Osteoblast (primary cell): ENCODE results near the gene MSL1. TPM values are rescaled to one million over a fixed set of nuclear protein-coding genes. Genes with fewer than 3 reads are reported as not detected.
"Not testable (repeated sequence)": the region's sequence is repeated elsewhere in the genome, so short reads cannot be mapped to it uniquely, and the experiment has no call there.

Source experiments
- DNase-seq: peaks from one replicate; pipeline ENCODE4 v3.0.0; 2011; ENCODE audit warnings: low spot score, mixed read lengths; ENCODE audit not compliant: insufficient read length; ENCODE audit errors: missing footprints
- H2AFZ ChIP-seq: 2 replicates; pipeline ENCODE4 v1.6.0; 2011; ENCODE audit warnings: mild to moderate bottlenecking, low read length
- H3K27ac ChIP-seq: 2 replicates; pipeline ENCODE4 v1.5.1; 2011; ENCODE audit warnings: mild to moderate bottlenecking, low read depth, low read length, moderate library complexity
- H3K27me3 ChIP-seq: 2 replicates; pipeline ENCODE4 v1.6.0; 2012; ENCODE audit warnings: mild to moderate bottlenecking, control low read depth, inconsistent platforms, low read length, moderate library complexity; ENCODE audit not compliant: insufficient read depth
- H3K36me3 ChIP-seq: 2 replicates; pipeline ENCODE4 v1.5.1; 2011; ENCODE audit warnings: mild to moderate bottlenecking, low read length, control low read depth, moderate library complexity; ENCODE audit not compliant: insufficient read depth
- H3K4me1 ChIP-seq: 2 replicates; pipeline ENCODE4 v1.5.1; 2011; ENCODE audit warnings: mild to moderate bottlenecking, low read length, control low read depth, moderate library complexity; ENCODE audit not compliant: insufficient read depth
- H3K4me2 ChIP-seq: 2 replicates; pipeline ENCODE4 v1.6.0; 2011; ENCODE audit warnings: mild to moderate bottlenecking, low read length; ENCODE audit not compliant: insufficient read depth
- H3K4me3 ChIP-seq: fragments of 200-600 bp; sonication (generic); 3 replicates; pipeline ENCODE4 v1.5.1; 2012; ENCODE audit warnings: mild to moderate bottlenecking, low read length, inconsistent platforms; ENCODE audit not compliant: insufficient read depth
- H3K79me2 ChIP-seq: 2 replicates; pipeline ENCODE4 v1.6.0; 2012; ENCODE audit warnings: mild to moderate bottlenecking, low read length, control low read depth, inconsistent platforms; ENCODE audit not compliant: insufficient read depth
- H3K9me3 ChIP-seq: 2 replicates; pipeline ENCODE4 v1.5.1; 2011; ENCODE audit warnings: low read depth, low read length, control low read depth
- H4K20me1 ChIP-seq: 2 replicates; pipeline ENCODE4 v1.6.0; 2012; ENCODE audit warnings: mild to moderate bottlenecking, low read length, control low read depth; ENCODE audit not compliant: insufficient read depth
- CTCF ChIP-seq: IDR thresholded peaks from 2 replicates; pipeline ENCODE4 v1.5.1; 2011; ENCODE audit warnings: mild to moderate bottlenecking, low read depth, low read length, moderate library complexity; ENCODE audit errors: extremely low read depth
- total RNA-seq: library from RNA; depleted of rRNA; stranded (reverse); fragments of >200 nt; gene quantifications from 2 replicates; pipeline ENCODE4 v1.2.3, GENCODE V29; 2012

Gene MSL1
- total RNA-seq, 1 donor: 60.1 TPM

- Histone ChIP-seq H2AFZ (no peak overlapping the region), H3K9me3 (no peaks in the 10 kb centered on the region), H4K20me1 (peaks cover 22% of the 10 kb centered on the region), H3K27me3 (no peaks in the 10 kb centered on the region), H3K4me2 (no peak overlapping the region), H3K36me3 (peaks cover 95% of the 10 kb centered on the region), H3K4me3 (no peak overlapping the region), H3K79me2 (peaks cover 83% of the 10 kb centered on the region), H3K27ac (peak overlapping the region; percentile 31), H3K4me1 (no peaks in the 10 kb centered on the region)
- no peak for DNase-seq
- TF ChIP-seq CTCF: no peak
Measured at GRCh38 chr17:40130352-40131042, 8.7 kb downstream of the MSL1 start.

- peaks cover 7% of the 10 kb centered on the region for H4K20me1 ChIP-seq
- H3K27ac ChIP-seq: no peak overlapping the region
- H3K9me3 ChIP-seq: no peaks in the 10 kb centered on the region
- no peak for DNase-seq
- H3K4me2 ChIP-seq: no peak overlapping the region
- no peak overlapping the region for H2AFZ ChIP-seq
- TF ChIP-seq CTCF: no peak
- H3K4me3 ChIP-seq: no peak overlapping the region
- peaks cover 82% of the 10 kb centered on the region for H3K36me3 ChIP-seq
- peaks cover 4% of the 10 kb centered on the region for H3K4me1 ChIP-seq
- peaks cover 79% of the 10 kb centered on the region for H3K79me2 ChIP-seq
- H3K27me3 ChIP-seq: no peaks in the 10 kb centered on the region
Measured at GRCh38 chr17:40134184-40134583, 12.4 kb downstream of the MSL1 start.

GRCh38 chr17:40135817-40136216 lies 14.0 kb downstream of the MSL1 start:
- Histone ChIP-seq H3K27ac (no peak overlapping the region), H2AFZ (no peak overlapping the region), H3K36me3 (peaks cover 65% of the 10 kb centered on the region), H3K4me1 (peaks cover 11% of the 10 kb centered on the region), H4K20me1 (peaks cover under 1% of the 10 kb centered on the region), H3K27me3 (no peaks in the 10 kb centered on the region), H3K4me3 (no peak overlapping the region), H3K79me2 (peaks cover 66% of the 10 kb centered on the region), H3K9me3 (no peaks in the 10 kb centered on the region), H3K4me2 (no peak overlapping the region)
- no peak for TF ChIP-seq CTCF
- no peak for DNase-seq

- Histone ChIP-seq H3K79me2 (peaks cover 60% of the 10 kb centered on the region), H3K4me1 (peaks cover 20% of the 10 kb centered on the region), H3K36me3 (peaks cover 40% of the 10 kb centered on the region), H2AFZ (peak overlapping the region; percentile 79), H4K20me1 (no peaks in the 10 kb centered on the region), H3K27ac (peak overlapping the region; percentile 85), H3K27me3 (no peaks in the 10 kb centered on the region), H3K9me3 (no peaks in the 10 kb centered on the region), H3K4me2 (peak overlapping the region; percentile 86), H3K4me3 (peak overlapping the region; percentile 73)
- DNase-seq: no peak
- TF ChIP-seq CTCF: no peak
Measured at GRCh38 chr17:40139566-40140058, 17.8 kb downstream of the MSL1 start.

GRCh38 chr17:40143166-40143565 lies 21.4 kb downstream of the MSL1 start:
- DNase-seq: not testable (repeated sequence)

More at GRCh38 chr17:40143166-40143565, 21.4 kb downstream of the MSL1 start:
- H3K4me3 ChIP-seq, H3K9me3 ChIP-seq, H3K4me2 ChIP-seq, H2AFZ ChIP-seq, H3K27me3 ChIP-seq, H3K27ac ChIP-seq: not testable (repeated sequence)
- Histone ChIP-seq H4K20me1 (peaks cover 12% of the 10 kb centered on the region), H3K36me3 (peaks cover 37% of the 10 kb centered on the region), H3K79me2 (peaks cover 59% of the 10 kb centered on the region), H3K4me1 (peaks cover 20% of the 10 kb centered on the region)
